Endodermal cell (in vitro differentiated cells): ENCODE results near the gene DNM2. TPM values are rescaled to one million over a fixed set of nuclear protein-coding genes. Genes with fewer than 3 reads are reported as not detected.
"Not testable (repeated sequence)": the region's sequence is repeated elsewhere in the genome, so short reads cannot be mapped to it uniquely, and the experiment has no call there.

Source experiments
- DNase-seq: peaks from one replicate; pipeline ENCODE4 v3.0.0-alpha.2; 2017
- H3K27ac ChIP-seq: 2 replicates; pipeline ENCODE4 v1.5.1; 2013; ENCODE audit warnings: mild to moderate bottlenecking, low read depth, low read length, moderate library complexity
- H3K27me3 ChIP-seq: 2 replicates; pipeline ENCODE4 v1.6.1; 2013; ENCODE audit warnings: mild to moderate bottlenecking, low read length, moderate library complexity; ENCODE audit not compliant: insufficient read depth, control insufficient read depth, poor library complexity, severe bottlenecking
- H3K36me3 ChIP-seq: 2 replicates; pipeline ENCODE4 v1.7.0; 2013; ENCODE audit warnings: mild to moderate bottlenecking, low read length, moderate library complexity; ENCODE audit not compliant: control insufficient read depth, insufficient read depth
- H3K4me1 ChIP-seq: one replicate; pipeline ENCODE4 v1.7.0; 2013; ENCODE audit warnings: low read length; ENCODE audit not compliant: control insufficient read depth, insufficient read depth
- H3K4me3 ChIP-seq: 2 replicates; pipeline ENCODE4 v1.5.1; 2013; ENCODE audit warnings: mild to moderate bottlenecking, low read length, moderate library complexity
- H3K9ac ChIP-seq: 2 replicates; pipeline ENCODE4 v1.6.1; 2013; ENCODE audit warnings: mild to moderate bottlenecking, low read length, moderate library complexity; ENCODE audit not compliant: poor library complexity, severe bottlenecking; ENCODE audit errors: extremely low read depth
- H3K9me3 ChIP-seq: 2 replicates; pipeline ENCODE4 v1.6.1; 2013; ENCODE audit warnings: mild to moderate bottlenecking, low read length, moderate library complexity; ENCODE audit not compliant: control insufficient read depth
- H3K27ac Mint-ChIP-seq: 2 replicates; pipeline ENCODE4 v1.8.0; 2020; ENCODE audit warnings: mixed read lengths
- H3K27me3 Mint-ChIP-seq: 2 replicates; pipeline ENCODE4 v1.8.0; 2021; ENCODE audit warnings: mild to moderate bottlenecking, mixed read lengths; ENCODE audit not compliant: insufficient read depth
- H3K36me3 Mint-ChIP-seq: 2 replicates; pipeline ENCODE4 v1.8.0; 2020; ENCODE audit warnings: low read depth, mixed read lengths
- H3K4me1 Mint-ChIP-seq: 2 replicates; pipeline ENCODE4 v1.8.0; 2020; ENCODE audit warnings: mixed read lengths
- H3K4me3 Mint-ChIP-seq: 2 replicates; pipeline ENCODE4 v1.8.0; 2020; ENCODE audit warnings: mild to moderate bottlenecking, moderate library complexity, mixed read lengths
- H3K9me3 Mint-ChIP-seq: 2 replicates; pipeline ENCODE4 v1.8.0; 2020; ENCODE audit warnings: mild to moderate bottlenecking, mixed read lengths
- WGBS, 2 experiments: methylation state at CpG; one replicate each; pipeline versions ENCODE4 v1.1.5 to v1.1.7; 2013; ENCODE audit warnings: missing lambda C conversion rate in 2 of 2, mixed read lengths in 1 of 2; ENCODE audit not compliant: insufficient coverage in 1 of 2, insufficient read length in 1 of 2; 5-methylcytosine and 5-hydroxymethylcytosine counted together
- total RNA-seq, 2 donors: library from RNA; stranded (reverse); fragmentation: NEBNext Ultra II Directional in 1 of 2; extraction: Animal tissue kit (Norgen Biotek cat#: 25700) in 1 of 2; gene quantifications; 2 replicates in 1 of 2; 3 replicates in 1 of 2; pipeline ENCODE4 v1.2.1, GENCODE V29; 2021
- TF ChIP-seq, protein P1 (sequence below): fragments of 200-600 bp; sonication (generic); conservative IDR thresholded peaks from 2 replicates; pipeline ENCODE4 v1.5.0; 2021; ENCODE audit warnings: antibody characterized with exemption, mild to moderate bottlenecking

DNM2 gene
- total RNA-seq, 2 donors from 2014 or later: 118 to 136 TPM

DNA sequence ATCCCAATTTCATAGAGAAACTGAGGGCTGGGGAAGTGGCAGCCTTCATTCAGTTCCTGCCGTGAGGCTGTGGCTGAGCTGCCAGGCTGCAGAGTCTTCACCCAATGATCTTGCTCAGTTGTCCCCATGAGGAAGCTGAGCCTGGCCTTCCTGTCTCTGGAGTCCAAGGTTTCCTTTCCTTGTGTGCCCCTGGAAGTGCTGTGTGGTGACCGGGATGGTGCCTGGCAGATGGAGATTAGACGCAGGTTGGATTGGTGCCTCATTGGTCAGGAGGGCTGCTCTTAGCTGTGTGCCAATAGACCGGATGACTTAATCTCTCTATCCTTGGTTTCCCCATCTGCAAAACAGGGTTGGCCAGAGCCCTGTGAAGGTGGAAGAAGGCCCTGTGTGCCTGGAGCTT is 24.6 kb downstream of the DNM2 start:
- TF ChIP-seq, protein P1, sequence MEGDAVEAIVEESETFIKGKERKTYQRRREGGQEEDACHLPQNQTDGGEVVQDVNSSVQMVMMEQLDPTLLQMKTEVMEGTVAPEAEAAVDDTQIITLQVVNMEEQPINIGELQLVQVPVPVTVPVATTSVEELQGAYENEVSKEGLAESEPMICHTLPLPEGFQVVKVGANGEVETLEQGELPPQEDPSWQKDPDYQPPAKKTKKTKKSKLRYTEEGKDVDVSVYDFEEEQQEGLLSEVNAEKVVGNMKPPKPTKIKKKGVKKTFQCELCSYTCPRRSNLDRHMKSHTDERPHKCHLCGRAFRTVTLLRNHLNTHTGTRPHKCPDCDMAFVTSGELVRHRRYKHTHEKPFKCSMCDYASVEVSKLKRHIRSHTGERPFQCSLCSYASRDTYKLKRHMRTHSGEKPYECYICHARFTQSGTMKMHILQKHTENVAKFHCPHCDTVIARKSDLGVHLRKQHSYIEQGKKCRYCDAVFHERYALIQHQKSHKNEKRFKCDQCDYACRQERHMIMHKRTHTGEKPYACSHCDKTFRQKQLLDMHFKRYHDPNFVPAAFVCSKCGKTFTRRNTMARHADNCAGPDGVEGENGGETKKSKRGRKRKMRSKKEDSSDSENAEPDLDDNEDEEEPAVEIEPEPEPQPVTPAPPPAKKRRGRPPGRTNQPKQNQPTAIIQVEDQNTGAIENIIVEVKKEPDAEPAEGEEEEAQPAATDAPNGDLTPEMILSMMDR: no peak
- Mint-ChIP-seq H3K27ac (peak overlapping the region; percentile 18), H3K27me3 (no peaks in the 10 kb centered on the region), H3K36me3 (peaks cover 35% of the 10 kb centered on the region), H3K4me1 (no peaks in the 10 kb centered on the region), H3K9me3 (peaks cover 16% of the 10 kb centered on the region), H3K4me3 (no peak overlapping the region)
- H3K36me3 ChIP-seq: peaks cover 4% of the 10 kb centered on the region
- no peak overlapping the region for H3K4me3 ChIP-seq
- H3K27ac ChIP-seq: no peak overlapping the region
- no peak for DNase-seq
- H3K9ac ChIP-seq: no peak overlapping the region
- H3K27me3 ChIP-seq: no peaks in the 10 kb centered on the region
- 89 to 92% methylated on average over 3 to 4 of the region's 4 CpGs for WGBS, 2 experiments
- H3K4me1 ChIP-seq: no peaks in the 10 kb centered on the region
- peaks cover 18% of the 10 kb centered on the region for H3K9me3 ChIP-seq

DNA sequence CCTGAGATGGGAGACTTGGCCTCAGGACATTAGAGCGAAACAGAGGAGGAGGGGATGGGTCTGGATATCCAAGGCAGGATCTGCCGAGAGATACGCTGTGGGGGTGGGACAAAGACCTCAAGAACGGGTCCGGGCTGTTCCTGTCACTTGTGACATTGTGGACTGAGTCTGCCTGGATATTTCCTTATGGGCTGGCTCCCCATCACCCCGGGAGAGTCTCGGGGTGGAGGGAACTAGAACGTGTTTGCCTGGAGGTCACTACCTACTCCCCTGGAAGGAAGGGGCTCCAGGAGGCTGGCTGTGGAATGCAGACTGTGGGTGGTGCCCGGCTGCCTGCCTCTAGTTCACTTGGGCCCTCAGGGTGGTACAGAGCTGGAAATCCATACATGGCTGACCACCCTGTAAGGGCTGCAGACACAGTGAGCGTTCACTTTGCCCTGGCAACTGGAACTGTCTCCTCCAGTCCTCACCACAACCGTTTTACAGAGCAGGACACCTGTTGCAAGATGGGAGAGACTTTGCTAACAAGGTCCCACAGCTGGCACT is 26.4 kb downstream of the DNM2 start:
- no peaks in the 10 kb centered on the region for H3K4me1 Mint-ChIP-seq
- Histone ChIP-seq H3K27ac (no peak overlapping the region), H3K4me1 (no peaks in the 10 kb centered on the region), H3K36me3 (peaks cover 2% of the 10 kb centered on the region), H3K4me3 (no peak overlapping the region), H3K27me3 (no peaks in the 10 kb centered on the region), H3K9ac (no peak overlapping the region), H3K9me3 (peaks cover 15% of the 10 kb centered on the region)
- H3K36me3 Mint-ChIP-seq: peaks cover 27% of the 10 kb centered on the region
- no peak overlapping the region for H3K4me3 Mint-ChIP-seq
- TF ChIP-seq, protein P1: no peak
- peaks cover 16% of the 10 kb centered on the region for H3K9me3 Mint-ChIP-seq
- peak overlapping the region; percentile 17 for H3K27ac Mint-ChIP-seq
- WGBS, 2 experiments: 84 to 92% methylated on average over 11 of the region's 11 CpGs
- no peak for DNase-seq
- H3K27me3 Mint-ChIP-seq: no peaks in the 10 kb centered on the region

DNA sequence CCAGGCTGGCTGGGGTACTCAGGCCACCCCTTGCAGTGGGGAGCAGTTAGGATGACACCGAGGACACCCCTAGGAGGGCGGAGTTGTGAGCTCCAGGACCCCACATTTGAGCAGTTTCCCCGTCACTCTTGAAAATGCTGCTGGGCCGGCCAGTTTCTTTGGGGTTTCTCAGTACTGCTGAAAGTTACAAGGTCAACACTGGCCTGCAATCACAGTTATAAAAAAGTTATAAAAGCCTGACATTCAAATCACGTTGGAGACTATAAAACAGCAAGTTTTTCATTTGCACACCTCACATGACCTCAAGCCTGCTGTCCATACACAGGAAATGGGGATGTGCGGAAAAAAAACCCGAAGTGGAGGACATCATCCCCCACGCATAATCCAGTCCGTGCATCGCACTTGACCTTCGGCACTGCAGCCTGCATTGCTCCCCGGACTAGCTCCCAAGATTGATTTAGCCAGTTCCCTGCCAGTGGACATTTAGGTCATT is 27.0 kb downstream of the DNM2 start:
- no peak for DNase-seq
- H3K27ac ChIP-seq: no peak overlapping the region
- Mint-ChIP-seq H3K4me3 (no peak overlapping the region), H3K27ac (no peak overlapping the region), H3K9me3 (peaks cover 14% of the 10 kb centered on the region), H3K36me3 (peaks cover 25% of the 10 kb centered on the region), H3K27me3 (no peaks in the 10 kb centered on the region), H3K4me1 (no peaks in the 10 kb centered on the region)
- H3K27me3 ChIP-seq: no peaks in the 10 kb centered on the region
- H3K36me3 ChIP-seq: no peaks in the 10 kb centered on the region
- no peak overlapping the region for H3K9ac ChIP-seq
- TF ChIP-seq, protein P1: no peak
- 93 to 95% methylated on average over 11 to 12 of the region's 12 CpGs for WGBS, 2 experiments
- peaks cover 10% of the 10 kb centered on the region for H3K9me3 ChIP-seq
- H3K4me3 ChIP-seq: no peak overlapping the region
- no peaks in the 10 kb centered on the region for H3K4me1 ChIP-seq

DNA sequence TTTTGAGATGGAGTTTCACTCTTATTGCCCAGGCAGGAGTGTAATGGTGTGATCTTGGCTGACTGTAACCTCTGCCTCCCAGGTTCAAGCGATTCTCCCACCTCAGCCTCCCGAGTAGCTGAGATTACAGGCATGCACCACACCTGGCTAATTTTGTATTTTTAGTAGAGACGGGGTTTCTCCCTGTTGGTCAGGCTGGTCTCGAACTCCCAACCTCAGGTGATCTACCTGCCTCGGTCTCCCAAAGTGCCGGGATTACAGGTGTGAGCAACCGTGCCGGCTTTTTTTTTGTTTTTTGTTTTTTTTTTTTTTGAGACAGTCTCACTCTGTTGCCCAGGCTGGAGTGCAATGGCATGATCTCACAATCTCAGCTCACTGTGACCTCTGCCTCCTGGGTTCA is 28.6 kb downstream of the DNM2 start:
- not testable (repeated sequence) for H3K27me3 Mint-ChIP-seq, DNase-seq, H3K4me1 ChIP-seq, H3K27ac ChIP-seq, H3K9me3 Mint-ChIP-seq, H3K4me1 Mint-ChIP-seq, H3K4me3 Mint-ChIP-seq, H3K36me3 ChIP-seq, H3K4me3 ChIP-seq, H3K9ac ChIP-seq, H3K27ac Mint-ChIP-seq, H3K9me3 ChIP-seq, H3K27me3 ChIP-seq
- peaks cover 15% of the 10 kb centered on the region for H3K36me3 Mint-ChIP-seq
- WGBS, 2 experiments: 87 to 93% methylated on average over 7 to 8 of the region's 8 CpGs
